AG20443 (cell line): ENCODE results near the gene PPP1R13L.
"Not testable (repeated sequence)": the region's sequence is repeated elsewhere in the genome, so short reads cannot be mapped to it uniquely, and the experiment has no call there.

ENCODE experiments used
- DNase-seq: peaks from one replicate; pipeline ENCODE4 v3.0.0; 2012; ENCODE audit warnings: low spot score, mixed read lengths

Gene PPP1R13L

DNA sequence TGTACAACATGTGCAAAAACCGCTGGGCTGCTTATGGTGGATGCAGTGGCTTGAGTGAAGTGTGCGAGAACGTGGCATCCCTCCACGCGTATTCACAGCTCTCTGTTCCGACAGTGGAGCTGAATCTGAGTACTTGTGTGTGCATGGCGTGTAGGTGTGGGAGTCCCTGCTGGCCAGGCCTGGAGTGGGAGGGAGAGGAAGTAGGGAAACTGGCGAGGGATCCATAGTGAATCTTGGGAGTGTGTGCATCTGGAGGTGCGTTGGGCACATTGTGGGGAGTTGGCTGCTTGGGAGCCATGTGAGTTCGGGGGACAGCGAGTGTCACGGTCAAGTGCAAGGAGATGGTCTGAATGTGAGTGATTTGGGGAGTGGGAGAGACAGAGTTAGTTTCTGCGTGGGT lies 62.0 kb downstream of the PPP1R13L start:
- no peak for DNase-seq

DNA sequence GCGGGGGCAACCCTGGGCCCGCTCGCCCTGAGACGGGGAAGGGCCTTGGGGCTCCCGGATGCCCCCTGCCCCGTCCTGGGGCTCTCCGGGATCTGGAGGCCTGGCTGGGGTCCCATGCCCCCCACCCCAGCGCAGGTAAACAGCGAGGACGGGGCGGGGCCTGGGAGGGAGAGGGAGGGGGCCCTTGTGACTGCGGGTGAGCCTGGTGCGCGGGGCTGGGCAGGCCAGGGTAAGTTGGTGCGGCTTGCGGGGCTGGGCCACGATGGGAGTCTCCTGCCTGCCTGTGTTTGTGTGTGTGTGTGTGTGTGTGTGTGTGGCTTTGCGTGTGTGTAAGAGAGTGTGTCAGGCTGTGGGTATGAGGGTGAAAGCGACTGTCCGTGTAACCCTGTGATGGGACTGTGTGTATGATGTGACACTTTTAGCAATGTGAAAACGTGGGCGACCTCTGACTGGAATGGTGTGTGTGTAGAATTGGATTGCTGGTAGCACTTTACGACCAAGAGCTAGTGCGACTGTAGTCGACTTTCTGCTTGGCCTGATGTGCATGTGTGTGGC lies 63.9 kb downstream of the PPP1R13L start:
- DNase-seq = no peak

- DNase-seq = no peak
Observed at GRCh38 chr19:45340232-45340898, 64.5 kb downstream of the PPP1R13L start, which contains the start of gene KLC3. Gene KLC3, plus strand, starts transcription at chr19:45340750. Its CDS starts 4,792 bp downstream, at chr19:45345542.

GRCh38 chr19:45339629-45340028 lies 65.2 kb downstream of the PPP1R13L start:
- DNase-seq = no peak

DNA sequence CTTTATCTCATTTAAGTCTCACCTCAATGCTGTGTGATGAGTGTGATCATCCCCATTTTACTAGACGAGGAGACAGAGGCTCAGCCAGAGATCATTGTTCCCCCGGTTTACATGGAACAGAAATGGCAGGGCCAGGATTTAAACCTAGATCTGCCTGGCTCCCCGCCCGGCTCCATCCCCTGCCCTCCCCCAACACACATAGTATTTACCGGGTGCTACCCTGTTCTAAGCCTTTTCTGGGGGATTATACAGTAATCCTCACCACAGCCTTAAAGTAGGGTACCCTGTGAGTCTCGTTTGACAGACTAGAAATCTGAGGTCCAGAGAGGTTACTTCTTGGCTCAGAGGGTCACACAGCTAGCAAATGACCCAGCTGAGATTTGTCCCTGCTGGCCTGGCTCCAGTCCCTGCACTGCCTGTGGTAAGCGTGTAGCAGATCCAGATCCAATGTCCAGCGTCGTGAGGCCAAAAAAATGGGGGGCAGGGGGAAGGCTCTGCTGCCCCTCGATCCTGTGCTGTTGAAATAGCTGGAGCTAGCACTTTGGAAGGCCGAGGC lies 68.1 kb downstream of the PPP1R13L start:
- no peak for DNase-seq

DNA sequence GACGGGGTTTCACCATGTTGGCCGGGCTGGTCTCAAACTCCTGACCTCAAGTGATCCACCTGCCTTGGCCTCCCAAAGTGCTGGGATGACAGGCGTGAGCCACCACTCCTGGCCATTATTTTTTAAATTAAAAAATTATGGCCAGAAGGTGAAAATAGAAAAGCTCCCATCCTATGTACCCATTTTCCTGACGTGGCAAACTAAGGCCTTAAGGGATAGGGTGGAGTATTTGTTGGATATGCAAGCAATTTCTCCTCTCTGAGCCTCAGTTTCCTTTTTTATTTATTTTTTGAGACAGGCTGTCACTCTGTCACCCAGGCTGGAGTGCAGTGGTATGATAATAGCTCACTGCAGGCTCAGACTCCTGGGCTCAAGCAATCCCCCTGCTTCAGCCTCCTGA lies 70.0 kb downstream of the PPP1R13L start:
- DNase-seq = not testable (repeated sequence)

- no peak for DNase-seq
Observed at GRCh38 chr19:45333609-45334303, 71.1 kb downstream of the PPP1R13L start.

DNA sequence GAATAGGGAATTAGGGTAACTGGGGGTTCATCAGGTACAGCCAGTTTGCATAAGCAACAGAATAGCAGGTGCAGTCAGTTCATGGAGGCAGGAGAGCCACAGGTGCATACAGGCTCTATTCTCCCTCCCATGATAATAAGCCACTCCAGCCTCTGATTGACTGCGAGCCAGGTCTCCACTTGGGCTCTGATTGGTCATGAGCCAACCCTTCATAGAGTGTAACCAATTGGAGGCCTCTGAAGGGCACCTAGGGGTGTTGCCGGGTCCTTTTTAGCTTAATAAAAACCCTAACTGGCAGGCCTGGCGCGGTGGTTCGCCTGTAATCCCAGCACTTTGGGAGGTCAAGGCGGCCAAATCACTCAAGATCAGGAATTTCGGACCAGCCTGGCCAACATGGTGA lies 73.5 kb downstream of the PPP1R13L start:
- DNase-seq = no peak
